Osteoblast (primary cell): ENCODE measurements around the gene PAK2. TPM values are rescaled to one million over a fixed set of nuclear protein-coding genes. Genes with fewer than 3 reads are reported as not detected.

Experiments used
- DNase-seq: peaks from one replicate; pipeline ENCODE4 v3.0.0; 2011; ENCODE audit warnings: low spot score, mixed read lengths; ENCODE audit not compliant: insufficient read length; ENCODE audit errors: missing footprints
- H2AFZ ChIP-seq: 2 replicates; pipeline ENCODE4 v1.6.0; 2011; ENCODE audit warnings: mild to moderate bottlenecking, low read length
- H3K27ac ChIP-seq: 2 replicates; pipeline ENCODE4 v1.5.1; 2011; ENCODE audit warnings: mild to moderate bottlenecking, low read depth, low read length, moderate library complexity
- H3K27me3 ChIP-seq: 2 replicates; pipeline ENCODE4 v1.6.0; 2012; ENCODE audit warnings: mild to moderate bottlenecking, control low read depth, inconsistent platforms, low read length, moderate library complexity; ENCODE audit not compliant: insufficient read depth
- H3K36me3 ChIP-seq: 2 replicates; pipeline ENCODE4 v1.5.1; 2011; ENCODE audit warnings: mild to moderate bottlenecking, low read length, control low read depth, moderate library complexity; ENCODE audit not compliant: insufficient read depth
- H3K4me1 ChIP-seq: 2 replicates; pipeline ENCODE4 v1.5.1; 2011; ENCODE audit warnings: mild to moderate bottlenecking, low read length, control low read depth, moderate library complexity; ENCODE audit not compliant: insufficient read depth
- H3K4me2 ChIP-seq: 2 replicates; pipeline ENCODE4 v1.6.0; 2011; ENCODE audit warnings: mild to moderate bottlenecking, low read length; ENCODE audit not compliant: insufficient read depth
- H3K4me3 ChIP-seq: fragments of 200-600 bp; sonication (generic); 3 replicates; pipeline ENCODE4 v1.5.1; 2012; ENCODE audit warnings: mild to moderate bottlenecking, low read length, inconsistent platforms; ENCODE audit not compliant: insufficient read depth
- H3K79me2 ChIP-seq: 2 replicates; pipeline ENCODE4 v1.6.0; 2012; ENCODE audit warnings: mild to moderate bottlenecking, low read length, control low read depth, inconsistent platforms; ENCODE audit not compliant: insufficient read depth
- H3K9me3 ChIP-seq: 2 replicates; pipeline ENCODE4 v1.5.1; 2011; ENCODE audit warnings: low read depth, low read length, control low read depth
- H4K20me1 ChIP-seq: 2 replicates; pipeline ENCODE4 v1.6.0; 2012; ENCODE audit warnings: mild to moderate bottlenecking, low read length, control low read depth; ENCODE audit not compliant: insufficient read depth
- CTCF ChIP-seq: IDR thresholded peaks from 2 replicates; pipeline ENCODE4 v1.5.1; 2011; ENCODE audit warnings: mild to moderate bottlenecking, low read depth, low read length, moderate library complexity; ENCODE audit errors: extremely low read depth
- total RNA-seq: library from RNA; depleted of rRNA; stranded (reverse); fragments of >200 nt; gene quantifications from 2 replicates; pipeline ENCODE4 v1.2.3, GENCODE V29; 2012

Gene PAK2
- total RNA-seq, 1 donor = 36.6 TPM

GRCh38 chr3:196700801-196701200, 38.9 kb upstream of the PAK2 start:
- H3K79me2 ChIP-seq = no peaks in the 10 kb centered on the region
- DNase-seq = no peak

GRCh38 chr3:196706327-196706726, 33.3 kb upstream of the PAK2 start:
- Histone ChIP-seq H3K4me1 (peaks cover 3% of the 10 kb centered on the region), H3K27ac (no peak overlapping the region), H3K4me3 (no peak overlapping the region), H3K9me3 (no peaks in the 10 kb centered on the region), H3K4me2 (no peak overlapping the region), H2AFZ (no peak overlapping the region), H4K20me1 (no peaks in the 10 kb centered on the region), H3K27me3 (peaks cover 3% of the 10 kb centered on the region), H3K36me3 (no peaks in the 10 kb centered on the region), H3K79me2 (no peaks in the 10 kb centered on the region)
- TF ChIP-seq CTCF = no peak
- DNase-seq = no peak

More at GRCh38 chr3:196700801-196701200, 38.9 kb upstream of the PAK2 start:
- no peaks in the 10 kb centered on the region for H3K4me1 ChIP-seq
- H3K27ac ChIP-seq = no peak overlapping the region
- no peak overlapping the region for H2AFZ ChIP-seq
- no peaks in the 10 kb centered on the region for H3K9me3 ChIP-seq
- no peaks in the 10 kb centered on the region for H3K36me3 ChIP-seq
- peaks cover 3% of the 10 kb centered on the region for H3K27me3 ChIP-seq
- no peak overlapping the region for H3K4me3 ChIP-seq
- no peaks in the 10 kb centered on the region for H4K20me1 ChIP-seq
- no peak for TF ChIP-seq CTCF
- no peak overlapping the region for H3K4me2 ChIP-seq

GRCh38 chr3:196706731-196707130, 32.9 kb upstream of the PAK2 start:
- Histone ChIP-seq H3K9me3 (no peaks in the 10 kb centered on the region), H3K27ac (no peak overlapping the region), H4K20me1 (no peaks in the 10 kb centered on the region), H3K27me3 (peaks cover 3% of the 10 kb centered on the region), H2AFZ (no peak overlapping the region), H3K79me2 (no peaks in the 10 kb centered on the region), H3K36me3 (no peaks in the 10 kb centered on the region), H3K4me1 (peaks cover 6% of the 10 kb centered on the region), H3K4me2 (no peak overlapping the region), H3K4me3 (no peak overlapping the region)
- DNase-seq = no peak
- no peak for TF ChIP-seq CTCF

GRCh38 chr3:196707566-196707965, 32.1 kb upstream of the PAK2 start:
- Histone ChIP-seq H3K36me3 (no peaks in the 10 kb centered on the region), H3K79me2 (no peaks in the 10 kb centered on the region), H3K4me2 (no peak overlapping the region), H3K4me3 (no peak overlapping the region), H2AFZ (no peak overlapping the region), H3K9me3 (no peaks in the 10 kb centered on the region), H4K20me1 (no peaks in the 10 kb centered on the region), H3K27me3 (peaks cover 2% of the 10 kb centered on the region), H3K27ac (no peak overlapping the region), H3K4me1 (peaks cover 6% of the 10 kb centered on the region)
- no peak for DNase-seq
- no peak for TF ChIP-seq CTCF
